ENCODE results near the gene ZDHHC20. TPM values are rescaled to one million over a fixed set of nuclear protein-coding genes. Genes with fewer than 3 reads are reported as not detected.

ZDHHC20 gene
- total RNA-seq, 1 donor from 2014 or later, result 21.0 TPM

- TF ChIP-seq, protein P1, sequence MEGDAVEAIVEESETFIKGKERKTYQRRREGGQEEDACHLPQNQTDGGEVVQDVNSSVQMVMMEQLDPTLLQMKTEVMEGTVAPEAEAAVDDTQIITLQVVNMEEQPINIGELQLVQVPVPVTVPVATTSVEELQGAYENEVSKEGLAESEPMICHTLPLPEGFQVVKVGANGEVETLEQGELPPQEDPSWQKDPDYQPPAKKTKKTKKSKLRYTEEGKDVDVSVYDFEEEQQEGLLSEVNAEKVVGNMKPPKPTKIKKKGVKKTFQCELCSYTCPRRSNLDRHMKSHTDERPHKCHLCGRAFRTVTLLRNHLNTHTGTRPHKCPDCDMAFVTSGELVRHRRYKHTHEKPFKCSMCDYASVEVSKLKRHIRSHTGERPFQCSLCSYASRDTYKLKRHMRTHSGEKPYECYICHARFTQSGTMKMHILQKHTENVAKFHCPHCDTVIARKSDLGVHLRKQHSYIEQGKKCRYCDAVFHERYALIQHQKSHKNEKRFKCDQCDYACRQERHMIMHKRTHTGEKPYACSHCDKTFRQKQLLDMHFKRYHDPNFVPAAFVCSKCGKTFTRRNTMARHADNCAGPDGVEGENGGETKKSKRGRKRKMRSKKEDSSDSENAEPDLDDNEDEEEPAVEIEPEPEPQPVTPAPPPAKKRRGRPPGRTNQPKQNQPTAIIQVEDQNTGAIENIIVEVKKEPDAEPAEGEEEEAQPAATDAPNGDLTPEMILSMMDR (IDR thresholded peaks at IDR 0.05; ENCODE audit: partially characterized antibody, unreplicated experiment), result no peak
These were observed 94.2 kb downstream of the ZDHHC20 start for GRCh38 chr13:21364916-21365315.

DNA sequence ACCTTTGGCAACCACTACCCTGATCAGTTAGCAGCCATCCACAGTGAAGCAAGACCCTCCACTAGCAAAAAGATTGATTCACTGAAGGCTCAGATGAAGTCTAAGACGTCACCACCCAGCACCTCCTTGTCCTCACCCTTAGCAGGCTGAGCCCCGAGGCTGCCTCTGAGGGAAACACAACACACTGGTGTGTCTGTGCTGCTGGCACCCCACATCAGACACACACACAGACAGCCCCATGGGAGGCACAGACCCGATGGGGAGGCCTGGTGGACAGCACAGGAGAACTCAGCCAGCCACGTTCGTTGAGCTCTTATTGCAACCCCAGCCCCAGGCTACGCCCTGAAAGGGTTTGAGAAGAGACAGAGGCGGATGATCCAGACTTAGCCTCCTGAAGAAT, 94.7 kb downstream of the ZDHHC20 start:
- H3K9me3 Mint-ChIP-seq (ENCODE audit: unreplicated experiment), result no peaks in the 10 kb centered on the region
- H3K27ac Mint-ChIP-seq (ENCODE audit: unreplicated experiment), result no peak overlapping the region
- H3K4me3 Mint-ChIP-seq (ENCODE audit: unreplicated experiment), result no peak overlapping the region
- peaks cover 3% of the 10 kb centered on the region for H3K27me3 Mint-ChIP-seq (ENCODE audit: unreplicated experiment)
- no peak for DNase-seq
- no peaks in the 10 kb centered on the region for H3K4me1 Mint-ChIP-seq (ENCODE audit: low read depth, unreplicated experiment)
- peaks cover 16% of the 10 kb centered on the region for H3K36me3 Mint-ChIP-seq (ENCODE audit: unreplicated experiment)
- TF ChIP-seq, protein P1 (IDR thresholded peaks at IDR 0.05; ENCODE audit: partially characterized antibody, unreplicated experiment), result no peak

More at GRCh38 chr13:21364916-21365315, 94.2 kb downstream of the ZDHHC20 start:
- Mint-ChIP-seq H3K4me3 (ENCODE audit: unreplicated experiment) (no peak overlapping the region), H3K27ac (ENCODE audit: unreplicated experiment) (no peak overlapping the region), H3K4me1 (ENCODE audit: low read depth, unreplicated experiment) (no peaks in the 10 kb centered on the region), H3K9me3 (ENCODE audit: unreplicated experiment) (no peaks in the 10 kb centered on the region), H3K36me3 (ENCODE audit: unreplicated experiment) (peaks cover 16% of the 10 kb centered on the region), H3K27me3 (ENCODE audit: unreplicated experiment) (peaks cover 3% of the 10 kb centered on the region)
- DNase-seq, result no peak

DNA sequence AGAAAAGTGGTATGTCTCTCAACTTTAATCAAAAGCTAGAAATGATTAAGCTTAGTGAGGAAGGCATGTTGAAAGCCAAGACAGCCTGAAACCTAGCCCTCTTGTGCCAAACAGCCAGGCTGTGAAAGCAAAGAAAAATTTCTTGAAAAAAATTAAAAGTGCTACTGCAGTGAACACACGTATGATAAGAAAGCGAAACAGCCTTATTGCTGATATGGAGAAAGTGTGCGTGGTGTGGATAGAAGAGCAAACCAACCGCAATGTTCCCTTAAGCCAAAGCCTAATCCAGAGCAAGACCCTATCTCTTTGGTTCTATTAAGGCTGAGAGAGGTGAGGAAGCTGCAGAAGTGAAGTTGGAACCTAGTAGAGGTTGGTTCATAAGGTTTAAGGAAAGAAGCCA, 96.4 kb downstream of the ZDHHC20 start:
- no peaks in the 10 kb centered on the region for H3K9me3 Mint-ChIP-seq (ENCODE audit: unreplicated experiment)
- H3K4me1 Mint-ChIP-seq (ENCODE audit: low read depth, unreplicated experiment), result no peaks in the 10 kb centered on the region
- H3K27me3 Mint-ChIP-seq (ENCODE audit: unreplicated experiment), result peaks cover 3% of the 10 kb centered on the region
- no peak overlapping the region for H3K27ac Mint-ChIP-seq (ENCODE audit: unreplicated experiment)
- TF ChIP-seq, protein P1 (IDR thresholded peaks at IDR 0.05; ENCODE audit: partially characterized antibody, unreplicated experiment), result no peak
- peaks cover 16% of the 10 kb centered on the region for H3K36me3 Mint-ChIP-seq (ENCODE audit: unreplicated experiment)
- H3K4me3 Mint-ChIP-seq (ENCODE audit: unreplicated experiment), result no peak overlapping the region
- DNase-seq, result no peak

DNA sequence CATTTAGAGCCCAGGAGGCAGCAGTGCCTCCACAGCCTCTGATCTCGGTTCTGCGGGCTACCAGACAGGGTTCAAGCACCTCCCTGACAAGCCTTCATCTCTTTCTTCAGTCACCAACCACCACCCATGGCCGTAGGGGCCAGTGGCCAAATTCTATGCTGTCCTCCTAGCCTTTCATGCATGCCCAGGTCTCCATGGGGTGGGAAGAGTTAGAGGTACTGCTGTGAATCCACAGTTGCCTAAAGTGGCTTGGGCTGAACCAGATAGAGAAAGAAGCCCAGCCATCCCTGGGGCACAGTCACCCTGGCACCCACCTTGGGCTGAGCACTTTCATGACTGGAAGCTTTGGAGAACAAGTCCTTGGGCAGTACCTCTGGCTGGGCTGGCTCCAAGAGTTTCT, 97.4 kb downstream of the ZDHHC20 start:
- Mint-ChIP-seq H3K4me3 (ENCODE audit: unreplicated experiment) (no peak overlapping the region), H3K4me1 (ENCODE audit: low read depth, unreplicated experiment) (no peaks in the 10 kb centered on the region), H3K36me3 (ENCODE audit: unreplicated experiment) (peaks cover 16% of the 10 kb centered on the region), H3K27ac (ENCODE audit: unreplicated experiment) (no peak overlapping the region), H3K27me3 (ENCODE audit: unreplicated experiment) (peaks cover 3% of the 10 kb centered on the region), H3K9me3 (ENCODE audit: unreplicated experiment) (no peaks in the 10 kb centered on the region)
- TF ChIP-seq, protein P1 (IDR thresholded peaks at IDR 0.05; ENCODE audit: partially characterized antibody, unreplicated experiment), result no peak
- no peak for DNase-seq

DNA sequence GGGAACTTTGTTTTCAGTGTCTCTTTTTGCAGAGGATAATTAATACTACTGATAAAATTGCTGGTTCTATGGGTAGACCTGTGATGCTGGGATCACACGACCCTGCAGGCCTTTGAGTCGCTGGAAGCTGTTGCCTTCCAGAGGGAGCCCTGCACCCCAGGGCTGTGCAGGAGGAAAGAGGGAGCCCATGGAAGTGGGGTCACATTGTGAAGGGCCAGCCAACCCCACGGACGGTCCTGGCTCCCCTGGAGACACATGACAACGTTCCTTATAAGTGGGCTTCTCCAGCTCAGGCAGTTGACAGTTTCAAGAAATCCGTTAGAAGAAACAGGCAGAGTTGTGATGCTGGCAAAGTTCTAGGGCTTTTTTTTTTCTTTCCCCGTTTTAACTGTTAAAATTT, 98.0 kb downstream of the ZDHHC20 start:
- no peaks in the 10 kb centered on the region for H3K4me1 Mint-ChIP-seq (ENCODE audit: low read depth, unreplicated experiment)
- H3K27me3 Mint-ChIP-seq (ENCODE audit: unreplicated experiment), result peaks cover 3% of the 10 kb centered on the region
- TF ChIP-seq, protein P1 (IDR thresholded peaks at IDR 0.05; ENCODE audit: partially characterized antibody, unreplicated experiment), result no peak
- DNase-seq, result no peak
- no peak overlapping the region for H3K27ac Mint-ChIP-seq (ENCODE audit: unreplicated experiment)
- H3K4me3 Mint-ChIP-seq (ENCODE audit: unreplicated experiment), result no peak overlapping the region
- peaks cover 16% of the 10 kb centered on the region for H3K36me3 Mint-ChIP-seq (ENCODE audit: unreplicated experiment)
- no peaks in the 10 kb centered on the region for H3K9me3 Mint-ChIP-seq (ENCODE audit: unreplicated experiment)

All from glutamatergic neuron (in vitro differentiated cells).